NK-92 treated with Interleukin-12 subunit alpha and Interleukin-12 subunit beta, amount 100 ng/mL, for 24 hours (cell line): ENCODE data around the gene NEK4.

Experiments
- DNase-seq: peaks from one replicate; lab custom pipeline; 2025; lab: John Stamatoyannopoulos, UW

The NEK4 gene

DNA sequence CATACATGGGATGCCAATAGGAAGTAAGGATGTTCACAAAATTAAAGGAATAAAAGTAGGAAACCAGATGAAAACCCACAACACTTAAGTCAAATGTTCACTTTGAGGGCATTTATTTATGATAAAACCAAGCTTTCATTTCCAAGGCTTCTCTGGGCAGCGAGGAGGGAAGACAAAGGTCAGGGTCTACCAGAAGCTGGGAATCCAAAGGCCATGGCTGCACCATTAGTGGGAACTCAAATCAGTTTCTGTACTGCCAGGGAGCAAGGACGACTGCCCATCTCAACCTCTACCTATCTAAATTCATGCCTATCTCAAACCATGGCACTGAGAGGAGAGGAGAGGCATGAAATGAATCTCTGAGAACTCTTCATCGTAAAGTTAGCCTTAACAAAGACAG, 107.6 kb downstream of the NEK4 start:
- no peak for DNase-seq

DNA sequence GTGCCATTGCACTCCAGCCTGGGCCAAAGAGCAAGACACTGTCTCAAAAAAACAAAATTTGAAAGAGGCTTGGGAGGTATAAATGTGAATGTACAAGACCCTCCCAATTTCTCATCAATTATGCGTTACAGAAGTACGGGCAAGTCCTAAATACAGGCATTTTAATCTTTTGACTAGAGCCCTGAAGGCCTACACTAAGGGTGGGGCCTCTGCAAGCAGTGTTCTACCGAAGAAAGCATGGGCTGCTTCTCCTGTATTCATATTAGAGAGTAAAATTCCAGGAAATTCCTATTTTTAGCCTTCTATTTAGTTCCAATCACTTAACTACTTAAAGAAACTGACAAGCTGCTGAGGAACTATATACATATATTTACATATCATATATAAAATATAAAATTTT, 110.7 kb downstream of the NEK4 start:
- no peak for DNase-seq
